ENCODE data around the gene ELMOD3.
A peak's percentile ranks its signal among the peaks of the same experiment; 100 is the strongest.
"Not testable (repeated sequence)": the region's sequence is repeated elsewhere in the genome, so short reads cannot be mapped to it uniquely, and the experiment has no call there.

ELMOD3 gene

GRCh38 chr2:85323988-85324367, 30.6 kb upstream of the ELMOD3 start:
- H3K4me2 ChIP-seq (ENCODE audit: low read length, poor library complexity, severe bottlenecking); DNase-seq; H2AK5ac ChIP-seq (ENCODE audit: low read length, severe bottlenecking); H3K27ac ChIP-seq (ENCODE audit: low read length, poor library complexity, severe bottlenecking); H3K23ac ChIP-seq (ENCODE audit: low read length in 2 of 2); H2BK12ac ChIP-seq (ENCODE audit: low read length in 2 of 2); H3K4ac ChIP-seq (ENCODE audit: low read depth in 1 of 2, low read length in 2 of 2); H2BK120ac ChIP-seq (ENCODE audit: low read depth, low read length); H3K4me3 ChIP-seq (ENCODE audit: insufficient read depth in 1 of 2, low read depth in 1 of 2, low read length in 2 of 2); H2BK15ac ChIP-seq (ENCODE audit: low read depth, poor library complexity, severe bottlenecking); H3K14ac ChIP-seq (ENCODE audit: low read length in 2 of 2); H2BK5ac ChIP-seq (ENCODE audit: low read depth, low read length, poor library complexity, severe bottlenecking); H3K18ac ChIP-seq (ENCODE audit: low read depth in 1 of 2, low read length in 2 of 2); H4K91ac ChIP-seq (ENCODE audit: low read length); H3K9ac ChIP-seq (ENCODE audit: low read length); H2AFZ ChIP-seq (ENCODE audit: low read depth, low read length); H3K27me3 ChIP-seq (ENCODE audit: control insufficient read depth in 1 of 2, insufficient read depth in 1 of 2, low read length in 2 of 2); H3K9me3 ChIP-seq (ENCODE audit: control insufficient read depth, low read length); H4K8ac ChIP-seq (ENCODE audit: low read length): not testable (repeated sequence)
- peaks cover 43 to 75% of the 10 kb centered on the region in 2 experiments for H3K36me3 ChIP-seq (ENCODE audit: control insufficient read depth in 1 of 2, insufficient read depth in 2 of 2, low read depth in 1 of 2, low read length in 2 of 2)
- H3K79me1 ChIP-seq (replicated peaks; ENCODE audit: low read length, poor library complexity, severe bottlenecking), result peaks cover 27% of the 10 kb centered on the region
- peaks cover 19% of the 10 kb centered on the region for H3K4me1 ChIP-seq (ENCODE audit: control insufficient read depth, insufficient read depth, low read depth, low read length)
- WGBS, result over 99% methylated on average over 11 of the region's 11 CpGs

GRCh38 chr2:85324639-85325465, 29.7 kb upstream of the ELMOD3 start:
- Histone ChIP-seq H2BK5ac (ENCODE audit: low read depth, low read length, poor library complexity, severe bottlenecking) (no peak overlapping the region), H3K14ac (ENCODE audit: low read length in 2 of 2) (no peak overlapping the region), H3K4me2 (ENCODE audit: low read length, poor library complexity, severe bottlenecking) (peak overlapping the region; percentile 95), H3K4me1 (ENCODE audit: control insufficient read depth, insufficient read depth, low read depth, low read length) (peaks cover 19% of the 10 kb centered on the region), H3K79me1 (replicated peaks; ENCODE audit: low read length, poor library complexity, severe bottlenecking) (peaks cover 21% of the 10 kb centered on the region), H4K8ac (ENCODE audit: low read length) (no peak overlapping the region), H2BK12ac (ENCODE audit: low read length in 2 of 2) (no peak overlapping the region), H3K4me3 (ENCODE audit: insufficient read depth in 1 of 2, low read depth in 1 of 2, low read length in 2 of 2) (peak overlapping the region in 1 of 2 experiments; percentile 82), H3K36me3 (ENCODE audit: control insufficient read depth in 1 of 2, insufficient read depth in 2 of 2, low read depth in 1 of 2, low read length in 2 of 2) (peaks cover 35 to 68% of the 10 kb centered on the region in 2 experiments), H3K23ac (ENCODE audit: low read length in 2 of 2) (no peak overlapping the region), H3K4ac (ENCODE audit: low read depth in 1 of 2, low read length in 2 of 2) (no peak overlapping the region), H3K27ac (ENCODE audit: low read length, poor library complexity, severe bottlenecking) (no peak overlapping the region), H3K18ac (ENCODE audit: low read depth in 1 of 2, low read length in 2 of 2) (no peak overlapping the region), H3K9ac (ENCODE audit: low read length) (peak overlapping the region; percentile 94), H3K9me3 (ENCODE audit: control insufficient read depth, low read length) (no peaks in the 10 kb centered on the region), H2AFZ (ENCODE audit: low read depth, low read length) (no peak overlapping the region), H2BK120ac (ENCODE audit: low read depth, low read length) (no peak overlapping the region), H3K27me3 (ENCODE audit: control insufficient read depth in 1 of 2, insufficient read depth in 1 of 2, low read length in 2 of 2) (no peaks in the 10 kb centered on the region), H2BK15ac (ENCODE audit: low read depth, poor library complexity, severe bottlenecking) (no peak overlapping the region), H4K91ac (ENCODE audit: low read length) (no peak overlapping the region), H2AK5ac (ENCODE audit: low read length, severe bottlenecking) (no peak overlapping the region)
- DNase-seq, result peak; percentile 31
- WGBS, result 80% methylated on average over 9 of the region's 10 CpGs

- H3K36me3 ChIP-seq (ENCODE audit: control insufficient read depth in 1 of 2, insufficient read depth in 2 of 2, low read depth in 1 of 2, low read length in 2 of 2), result peaks cover 34 to 63% of the 10 kb centered on the region in 2 experiments
- 86% methylated on average over 9 of the region's 9 CpGs for WGBS
- no peak overlapping the region for H2BK5ac ChIP-seq (ENCODE audit: low read depth, low read length, poor library complexity, severe bottlenecking)
- H3K27ac ChIP-seq (ENCODE audit: low read length, poor library complexity, severe bottlenecking), result no peak overlapping the region
- no peak overlapping the region for H2BK12ac ChIP-seq (ENCODE audit: low read length in 2 of 2)
- H3K4me1 ChIP-seq (ENCODE audit: control insufficient read depth, insufficient read depth, low read depth, low read length), result peaks cover 19% of the 10 kb centered on the region
- H3K18ac ChIP-seq (ENCODE audit: low read depth in 1 of 2, low read length in 2 of 2), result no peak overlapping the region
- no peaks in the 10 kb centered on the region for H3K9me3 ChIP-seq (ENCODE audit: control insufficient read depth, low read length)
- no peak for DNase-seq
- no peak overlapping the region for H4K91ac ChIP-seq (ENCODE audit: low read length)
- H4K8ac ChIP-seq (ENCODE audit: low read length), result no peak overlapping the region
- no peak overlapping the region for H2AK5ac ChIP-seq (ENCODE audit: low read length, severe bottlenecking)
- no peak overlapping the region for H2BK15ac ChIP-seq (ENCODE audit: low read depth, poor library complexity, severe bottlenecking)
- H3K14ac ChIP-seq (ENCODE audit: low read length in 2 of 2), result no peak overlapping the region
- no peaks in the 10 kb centered on the region for H3K27me3 ChIP-seq (ENCODE audit: control insufficient read depth in 1 of 2, insufficient read depth in 1 of 2, low read length in 2 of 2)
- peaks cover 17% of the 10 kb centered on the region for H3K79me1 ChIP-seq (replicated peaks; ENCODE audit: low read length, poor library complexity, severe bottlenecking)
- peak overlapping the region; percentile 95 for H3K4me2 ChIP-seq (ENCODE audit: low read length, poor library complexity, severe bottlenecking)
- H2AFZ ChIP-seq (ENCODE audit: low read depth, low read length), result no peak overlapping the region
- H3K23ac ChIP-seq (ENCODE audit: low read length in 2 of 2), result no peak overlapping the region
- no peak overlapping the region for H3K4ac ChIP-seq (ENCODE audit: low read depth in 1 of 2, low read length in 2 of 2)
- peak overlapping the region; percentile 38 to 82 for H3K4me3 ChIP-seq (ENCODE audit: insufficient read depth in 1 of 2, low read depth in 1 of 2, low read length in 2 of 2)
- peak overlapping the region; percentile 94 for H3K9ac ChIP-seq (ENCODE audit: low read length)
- no peak overlapping the region for H2BK120ac ChIP-seq (ENCODE audit: low read depth, low read length)
Observed at GRCh38 chr2:85325466-85325811, 29.1 kb upstream of the ELMOD3 start.

GRCh38 chr2:85326406-85327159, 28.0 kb upstream of the ELMOD3 start:
- WGBS, result 64% methylated on average over 32 of the region's 32 CpGs

More at GRCh38 chr2:85326406-85327159, 28.0 kb upstream of the ELMOD3 start:
- Histone ChIP-seq H3K36me3 (ENCODE audit: control insufficient read depth in 1 of 2, insufficient read depth in 2 of 2, low read depth in 1 of 2, low read length in 2 of 2) (peaks cover 34 to 51% of the 10 kb centered on the region in 2 experiments), H3K4ac (ENCODE audit: low read depth in 1 of 2, low read length in 2 of 2) (no peak overlapping the region), H2AK5ac (ENCODE audit: low read length, severe bottlenecking) (peak overlapping the region; percentile 63), H2BK5ac (ENCODE audit: low read depth, low read length, poor library complexity, severe bottlenecking) (no peak overlapping the region), H2BK15ac (ENCODE audit: low read depth, poor library complexity, severe bottlenecking) (peak overlapping the region; percentile 62), H3K18ac (ENCODE audit: low read depth in 1 of 2, low read length in 2 of 2) (no peak overlapping the region), H3K9me3 (ENCODE audit: control insufficient read depth, low read length) (no peaks in the 10 kb centered on the region), H3K4me3 (ENCODE audit: insufficient read depth in 1 of 2, low read depth in 1 of 2, low read length in 2 of 2) (peak overlapping the region; percentile 75 to 82), H3K27me3 (ENCODE audit: control insufficient read depth in 1 of 2, insufficient read depth in 1 of 2, low read length in 2 of 2) (no peaks in the 10 kb centered on the region), H3K23ac (ENCODE audit: low read length in 2 of 2) (peak overlapping the region in 1 of 2 experiments; percentile 5), H3K4me1 (ENCODE audit: control insufficient read depth, insufficient read depth, low read depth, low read length) (peaks cover 19% of the 10 kb centered on the region), H3K14ac (ENCODE audit: low read length in 2 of 2) (no peak overlapping the region), H4K8ac (ENCODE audit: low read length) (no peak overlapping the region), H2AFZ (ENCODE audit: low read depth, low read length) (no peak overlapping the region), H3K9ac (ENCODE audit: low read length) (peak overlapping the region; percentile 94), H2BK12ac (ENCODE audit: low read length in 2 of 2) (no peak overlapping the region), H4K91ac (ENCODE audit: low read length) (no peak overlapping the region), H3K4me2 (ENCODE audit: low read length, poor library complexity, severe bottlenecking) (peak overlapping the region; percentile 95), H2BK120ac (ENCODE audit: low read depth, low read length) (no peak overlapping the region), H3K27ac (ENCODE audit: low read length, poor library complexity, severe bottlenecking) (no peak overlapping the region), H3K79me1 (replicated peaks; ENCODE audit: low read length, poor library complexity, severe bottlenecking) (peaks cover 14% of the 10 kb centered on the region)
- DNase-seq, result peak; percentile 30
